Body of pancreas (tissue), 4 donors: Measurements from ENCODE around the gene AFF2.

ENCODE experiments used
- CTCF ChIP-seq, 7 experiments: fragments of 450-650 bp in 4 of 7; fragments of 200-600 bp in 3 of 7; sonication (generic) in 3 of 7; IDR thresholded peaks; one replicate each; pipeline ENCODE4 v1.5.1; 2016 to 2019; ENCODE audit warnings: antibody characterized with exemption in 7 of 7
- POLR2A ChIP-seq, 3 donors: fragments of 450-650 bp; IDR thresholded peaks; one replicate each; pipeline ENCODE4 v1.6.1; 2016; ENCODE audit warnings: antibody characterized with exemption in 3 of 3, mild to moderate bottlenecking in 2 of 3

DNA sequence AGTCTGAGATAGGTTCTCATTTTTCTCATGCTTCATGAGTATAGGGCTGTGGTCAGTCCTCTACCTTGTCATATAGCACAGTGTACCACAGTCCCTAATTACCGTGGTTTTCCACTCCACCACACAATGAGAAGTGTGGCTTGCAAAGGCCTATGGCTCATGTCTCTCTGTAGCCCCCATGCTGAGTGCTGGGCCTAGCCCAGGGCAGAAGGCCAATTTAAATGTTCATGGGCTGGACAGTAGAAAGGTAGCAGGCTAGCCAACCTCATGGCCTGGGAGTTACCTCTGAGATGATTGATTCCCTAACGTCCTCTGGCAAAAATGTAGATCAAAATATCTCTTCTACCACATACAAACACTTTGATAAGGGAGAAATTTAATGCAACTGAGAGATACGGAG is 222.5 kb downstream of the AFF2 start:
- no peak for TF ChIP-seq POLR2A (IDR thresholded peaks at IDR 0.05)
- TF ChIP-seq CTCF (IDR thresholded peaks at IDR 0.05) = no peak
